Measurements from ENCODE around the gene ZIC4. TPM values are rescaled to one million over a fixed set of nuclear protein-coding genes. Genes with fewer than 3 reads are reported as not detected.

ZIC4 gene
- total and polyA plus RNA-seq, 10 donors = not detected

GRCh38 chr3:147412917-147413685 lies 6.8 kb upstream of the ZIC4 start:
- WGBS, 5 donors = 6 to 10% (median 7%) methylated on average over 36 to 37 of the region's 37 CpGs
- Histone ChIP-seq H3K4me1 (peaks cover 20 to 50% (median 40%) of the 10 kb centered on the region in 6 donors), H3K4me3 (peak overlapping the region in 6 of 8 donors; percentile 8 to 55 (median 28)), H3K27me3 (replicated peaks in 1 of 7) (peaks cover 22 to 100% (median 96%) of the 10 kb centered on the region in 7 donors), H3K27ac (no peak overlapping the region), H3K36me3 (no peaks in the 10 kb centered on the region), H3K9me3 (peaks cover 0 to 33% (median 0%) of the 10 kb centered on the region in 8 donors)
- no peak for DNase-seq
- intact Hi-C loops (cut with DNase I; ENCODE audit: low total_unique reads) = no loop called here
- TF ChIP-seq POLR2A (IDR thresholded peaks at IDR 0.05) (no peak), POLR2AphosphoS5 (IDR thresholded peaks at IDR 0.05) (peak in 1 of 3 donors; percentile 61), CTCF (IDR thresholded peaks at IDR 0.05 in 8 of 11, conservative IDR thresholded peaks at IDR 0.05 in 3 of 11) (no peak)

GRCh38 chr3:147412261-147412916 lies 6.0 kb upstream of the ZIC4 start:
- no peak for DNase-seq
- H3K36me3 ChIP-seq = no peaks in the 10 kb centered on the region
- H3K4me3 ChIP-seq = peak overlapping the region in 2 of 8 donors; percentile 25 to 55
- H3K27ac ChIP-seq = no peak overlapping the region
- intact Hi-C loops (cut with DNase I; ENCODE audit: low total_unique reads) = no loop called here
- H3K9me3 ChIP-seq = peaks cover 0 to 36% (median 0%) of the 10 kb centered on the region in 8 donors
- peaks cover 23 to 51% (median 43%) of the 10 kb centered on the region in 6 donors for H3K4me1 ChIP-seq
- TF ChIP-seq POLR2A (IDR thresholded peaks at IDR 0.05) = no peak
- TF ChIP-seq CTCF (IDR thresholded peaks at IDR 0.05 in 8 of 11, conservative IDR thresholded peaks at IDR 0.05 in 3 of 11) = no peak
- TF ChIP-seq POLR2AphosphoS5 (IDR thresholded peaks at IDR 0.05) = no peak
- 5 to 15% (median 10%) methylated on average over 32 of the region's 32 CpGs for WGBS, 5 donors
- H3K27me3 ChIP-seq (replicated peaks in 1 of 7) = peaks cover 23 to 100% (median 96%) of the 10 kb centered on the region in 7 donors

- H3K36me3 ChIP-seq = no peaks in the 10 kb centered on the region
- peaks cover 0 to 39% (median 0%) of the 10 kb centered on the region in 8 donors for H3K9me3 ChIP-seq
- H3K4me3 ChIP-seq = peak overlapping the region in 1 of 8 donors; percentile 59
- no peak for DNase-seq
- no peak for TF ChIP-seq POLR2AphosphoS5 (IDR thresholded peaks at IDR 0.05)
- no peak for TF ChIP-seq CTCF (IDR thresholded peaks at IDR 0.05 in 8 of 11, conservative IDR thresholded peaks at IDR 0.05 in 3 of 11)
- TF ChIP-seq POLR2A (IDR thresholded peaks at IDR 0.05) = no peak
- 8 to 11% (median 9%) methylated on average over 20 of the region's 20 CpGs for WGBS, 5 donors
- H3K27ac ChIP-seq = no peak overlapping the region
- peaks cover 25 to 55% (median 46%) of the 10 kb centered on the region in 6 donors for H3K4me1 ChIP-seq
- intact Hi-C loops (cut with DNase I; ENCODE audit: low total_unique reads) = no loop called here
- peaks cover 28 to 100% (median 98%) of the 10 kb centered on the region in 7 donors for H3K27me3 ChIP-seq (replicated peaks in 1 of 7)
These were observed 5.5 kb upstream of the ZIC4 start for GRCh38 chr3:147411815-147412241.
